Gastroesophageal sphincter (tissue), 4 donors: ENCODE measurements around the gene PIAS1. TPM values are rescaled to one million over a fixed set of nuclear protein-coding genes. Genes with fewer than 3 reads are reported as not detected.
"Not testable (repeated sequence)": the region's sequence is repeated elsewhere in the genome, so short reads cannot be mapped to it uniquely, and the experiment has no call there.

ENCODE experiments used
- ATAC-seq: fragments of 150-250 bp; one replicate; pipeline ENCODE4 v1.9.1; 2016; ENCODE audit warnings: mild to moderate bottlenecking, moderate library complexity
- H3K27ac ChIP-seq, 4 donors: fragments of 200-600 bp; sonication (generic) in 3 of 4; 1 replicate in 3 of 4; 2 replicates in 1 of 4; pipeline ENCODE4 v1.5.1; 2016 to 2019
- H3K27me3 ChIP-seq: fragments of 200-600 bp; sonication (generic); one replicate; pipeline ENCODE4 v1.5.1; 2019
- H3K36me3 ChIP-seq, 2 donors: fragments of 200-600 bp; sonication (generic); one replicate each; pipeline ENCODE4 v1.5.1; 2019; ENCODE audit warnings: control low read depth in 1 of 2
- H3K4me1 ChIP-seq, 3 donors: fragments of 200-600 bp; sonication (generic); 1 replicate in 2 of 3; 2 replicates in 1 of 3; pipeline ENCODE4 v1.5.1; 2016 to 2019; ENCODE audit warnings: control low read depth in 2 of 3
- H3K4me3 ChIP-seq, 2 donors: fragments of 200-600 bp; sonication (generic); one replicate each; pipeline ENCODE4 v1.5.1; 2019; ENCODE audit warnings: mild to moderate bottlenecking in 1 of 2, moderate library complexity in 1 of 2
- H3K9me3 ChIP-seq, 3 donors: fragments of 200-600 bp; sonication (generic); one replicate each; pipeline ENCODE4 v1.5.1; 2017 to 2019; ENCODE audit warnings: control low read depth in 2 of 3
- EP300 ChIP-seq: sonication (generic); formaldehyde crosslinking; IDR thresholded peaks from one replicate; pipeline ENCODE4 v1.6.1; 2017; ENCODE audit warnings: antibody characterized with exemption, mild to moderate bottlenecking
- POLR2A ChIP-seq, 2 donors: fragments of 450-650 bp; IDR thresholded peaks; one replicate each; pipeline ENCODE4 v1.6.1; 2017; ENCODE audit warnings: antibody characterized with exemption in 2 of 2, mild to moderate bottlenecking in 2 of 2, moderate library complexity in 1 of 2
- POLR2AphosphoS5 ChIP-seq: sonication (generic); formaldehyde crosslinking; IDR thresholded peaks from one replicate; pipeline ENCODE4 v1.6.1; 2017; ENCODE audit warnings: antibody characterized with exemption
- WGBS, 2 donors: methylation state at CpG; one replicate each; pipeline ENCODE4 v1.1.5; 2018; ENCODE audit warnings: low coverage in 1 of 2; 5-methylcytosine and 5-hydroxymethylcytosine counted together
- total RNA-seq, 4 donors: library from RNA; depleted of rRNA; stranded (reverse); fragments of >200 nt; gene quantifications; one replicate each; pipeline ENCODE4 v1.1.0, GENCODE V29; 2016
- TF ChIP-seq, protein P1 (sequence below), 4 experiments: fragments of 200-600 bp in 2 of 4; fragments of 450-650 bp in 2 of 4; sonication (generic) in 1 of 4; IDR thresholded peaks; one replicate each; pipeline ENCODE4 v1.5.1; 2017 to 2019; ENCODE audit warnings: antibody characterized with exemption in 4 of 4, mild to moderate bottlenecking in 2 of 4, moderate library complexity in 2 of 4

PIAS1 gene
- total RNA-seq, 4 donors from 2014 or later, result 26.6 to 101 (median 48.9) TPM

DNA sequence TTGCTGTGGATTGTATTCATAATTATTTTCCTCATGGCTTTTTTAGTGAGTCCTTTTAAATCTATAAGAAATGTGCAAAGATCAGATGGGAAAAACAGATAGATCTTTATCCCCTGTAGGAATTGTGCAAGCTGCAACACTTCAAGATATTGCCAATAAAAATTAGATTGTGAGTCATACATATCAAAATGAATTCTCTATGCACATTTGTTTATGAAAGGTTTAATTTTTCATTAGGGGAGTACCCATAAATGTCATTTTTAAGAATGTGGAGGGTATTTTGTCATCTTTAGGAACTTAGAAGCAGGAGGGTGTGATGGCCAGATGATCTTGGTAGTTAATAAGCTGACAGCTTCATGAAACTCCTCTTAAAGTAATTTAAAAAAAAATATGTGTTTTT lies 2.9 kb downstream of the PIAS1 start:
- Histone ChIP-seq H3K27ac (no peak overlapping the region), H3K4me3 (peak overlapping the region in 1 of 2 donors; percentile 100), H3K9me3 (no peaks in the 10 kb centered on the region), H3K36me3 (no peaks in the 10 kb centered on the region), H3K27me3 (no peaks in the 10 kb centered on the region), H3K4me1 (peaks cover 3 to 69% (median 7%) of the 10 kb centered on the region in 3 donors)
- TF ChIP-seq POLR2AphosphoS5 (no peak), POLR2A (IDR thresholded peaks at IDR 0.05) (no peak), EP300 (no peak)
- TF ChIP-seq, protein P1, sequence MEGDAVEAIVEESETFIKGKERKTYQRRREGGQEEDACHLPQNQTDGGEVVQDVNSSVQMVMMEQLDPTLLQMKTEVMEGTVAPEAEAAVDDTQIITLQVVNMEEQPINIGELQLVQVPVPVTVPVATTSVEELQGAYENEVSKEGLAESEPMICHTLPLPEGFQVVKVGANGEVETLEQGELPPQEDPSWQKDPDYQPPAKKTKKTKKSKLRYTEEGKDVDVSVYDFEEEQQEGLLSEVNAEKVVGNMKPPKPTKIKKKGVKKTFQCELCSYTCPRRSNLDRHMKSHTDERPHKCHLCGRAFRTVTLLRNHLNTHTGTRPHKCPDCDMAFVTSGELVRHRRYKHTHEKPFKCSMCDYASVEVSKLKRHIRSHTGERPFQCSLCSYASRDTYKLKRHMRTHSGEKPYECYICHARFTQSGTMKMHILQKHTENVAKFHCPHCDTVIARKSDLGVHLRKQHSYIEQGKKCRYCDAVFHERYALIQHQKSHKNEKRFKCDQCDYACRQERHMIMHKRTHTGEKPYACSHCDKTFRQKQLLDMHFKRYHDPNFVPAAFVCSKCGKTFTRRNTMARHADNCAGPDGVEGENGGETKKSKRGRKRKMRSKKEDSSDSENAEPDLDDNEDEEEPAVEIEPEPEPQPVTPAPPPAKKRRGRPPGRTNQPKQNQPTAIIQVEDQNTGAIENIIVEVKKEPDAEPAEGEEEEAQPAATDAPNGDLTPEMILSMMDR (IDR thresholded peaks at IDR 0.05), result no peak
- ATAC-seq, result no peak

- Histone ChIP-seq H3K36me3 (no peaks in the 10 kb centered on the region), H3K27ac (no peak overlapping the region), H3K9me3 (no peaks in the 10 kb centered on the region), H3K4me3 (no peak overlapping the region), H3K4me1 (peaks cover 3 to 76% (median 7%) of the 10 kb centered on the region in 3 donors), H3K27me3 (no peaks in the 10 kb centered on the region)
- ATAC-seq, result no peak
- WGBS, 2 donors, result 69 to 78% methylated on average over 2 to 6 of the region's 6 CpGs
- TF ChIP-seq POLR2A (IDR thresholded peaks at IDR 0.05), result no peak
- TF ChIP-seq POLR2AphosphoS5, result no peak
- TF ChIP-seq, protein P1 (IDR thresholded peaks at IDR 0.05), result no peak
- no peak for TF ChIP-seq EP300
Observed at GRCh38 chr15:68057758-68058157, 3.6 kb downstream of the PIAS1 start.

GRCh38 chr15:68058970-68059369 lies 4.9 kb downstream of the PIAS1 start:
- H3K36me3 ChIP-seq, H3K9me3 ChIP-seq, H3K27me3 ChIP-seq, H3K4me3 ChIP-seq, H3K27ac ChIP-seq, ATAC-seq: not testable (repeated sequence)
- WGBS, 2 donors, result 96% methylated on average over 20 of the region's 21 CpGs; no CpG with 5 or more reads in 1 of the 2 donors
- peaks cover 10 to 82% (median 11%) of the 10 kb centered on the region in 3 donors for H3K4me1 ChIP-seq

- Histone ChIP-seq H3K9me3 (no peaks in the 10 kb centered on the region), H3K4me1 (peaks cover 10 to 89% (median 14%) of the 10 kb centered on the region in 3 donors), H3K4me3 (no peak overlapping the region), H3K27me3 (no peaks in the 10 kb centered on the region), H3K36me3 (no peaks in the 10 kb centered on the region), H3K27ac (no peak overlapping the region)
- WGBS, 2 donors, result 97 to 98% methylated on average over 5 of the region's 6 CpGs
- TF ChIP-seq, protein P1 (IDR thresholded peaks at IDR 0.05), result no peak
- TF ChIP-seq POLR2A (IDR thresholded peaks at IDR 0.05), result no peak
- TF ChIP-seq EP300, result no peak
- TF ChIP-seq POLR2AphosphoS5, result no peak
- no peak for ATAC-seq
Observed at GRCh38 chr15:68059630-68060029, 5.5 kb downstream of the PIAS1 start.

- WGBS, 2 donors, result 91 to 92% methylated on average over 2 of the region's 2 CpGs
- Histone ChIP-seq H3K27ac (no peak overlapping the region), H3K27me3 (no peaks in the 10 kb centered on the region), H3K36me3 (peaks cover 0 to under 1% of the 10 kb centered on the region in 2 donors), H3K9me3 (no peaks in the 10 kb centered on the region), H3K4me1 (peaks cover 10 to 91% (median 14%) of the 10 kb centered on the region in 3 donors), H3K4me3 (no peak overlapping the region)
- TF ChIP-seq EP300, result no peak
- TF ChIP-seq POLR2AphosphoS5, result no peak
- TF ChIP-seq, protein P1 (IDR thresholded peaks at IDR 0.05), result no peak
- no peak for TF ChIP-seq POLR2A (IDR thresholded peaks at IDR 0.05)
- no peak for ATAC-seq
Observed at GRCh38 chr15:68061171-68061570, 7.1 kb downstream of the PIAS1 start.
